ENCODE results near the gene ARHGAP15.

The ARHGAP15 gene

GRCh38 chr2:143603846-143604565 lies 474.8 kb downstream of the ARHGAP15 start:
- no peak for DNase-seq

GRCh38 chr2:143604566-143604959 lies 475.3 kb downstream of the ARHGAP15 start:
- DNase-seq = no peak

GRCh38 chr2:143607231-143608062 lies 478.2 kb downstream of the ARHGAP15 start:
- no peak for DNase-seq

- DNase-seq = no peak
Observed at GRCh38 chr2:143608063-143608423, 478.8 kb downstream of the ARHGAP15 start.

- no peak for DNase-seq
Observed at GRCh38 chr2:143608758-143609157, 479.5 kb downstream of the ARHGAP15 start.

- DNase-seq = no peak
Observed at GRCh38 chr2:143611336-143611735, 482.1 kb downstream of the ARHGAP15 start.

GRCh38 chr2:143615562-143615961 lies 486.3 kb downstream of the ARHGAP15 start:
- DNase-seq = no peak

- DNase-seq = no peak
Observed at GRCh38 chr2:143616452-143616851, 487.2 kb downstream of the ARHGAP15 start.

- no peak for DNase-seq
Observed at GRCh38 chr2:143617803-143618415, 488.7 kb downstream of the ARHGAP15 start.

GRCh38 chr2:143622106-143622505 lies 492.9 kb downstream of the ARHGAP15 start:
- DNase-seq = no peak

- DNase-seq = no peak
Observed at GRCh38 chr2:143623231-143623908, 494.2 kb downstream of the ARHGAP15 start.

GRCh38 chr2:143623909-143624260 lies 494.7 kb downstream of the ARHGAP15 start:
- DNase-seq = no peak

GRCh38 chr2:143629340-143629739 lies 500.1 kb downstream of the ARHGAP15 start:
- DNase-seq = no peak

GRCh38 chr2:143632751-143633374 lies 503.6 kb downstream of the ARHGAP15 start:
- no peak for DNase-seq

GRCh38 chr2:143633419-143633818 lies 504.2 kb downstream of the ARHGAP15 start:
- DNase-seq = no peak

GRCh38 chr2:143635302-143635701 lies 506.1 kb downstream of the ARHGAP15 start:
- no peak for DNase-seq

- no peak for DNase-seq
Observed at GRCh38 chr2:143635936-143636335, 506.7 kb downstream of the ARHGAP15 start.

GRCh38 chr2:143640826-143641225 lies 511.6 kb downstream of the ARHGAP15 start:
- DNase-seq = no peak

- no peak for DNase-seq
Observed at GRCh38 chr2:143645921-143646645, 516.9 kb downstream of the ARHGAP15 start.

GRCh38 chr2:143649226-143649740 lies 520.1 kb downstream of the ARHGAP15 start:
- no peak for DNase-seq

GRCh38 chr2:143652692-143653091 lies 523.5 kb downstream of the ARHGAP15 start:
- DNase-seq = no peak

GRCh38 chr2:143668234-143668633 lies 539.0 kb downstream of the ARHGAP15 start:
- no peak for DNase-seq
